Measurements from ENCODE around the gene CDKAL1.
"Not testable (repeated sequence)": the region's sequence is repeated elsewhere in the genome, so short reads cannot be mapped to it uniquely, and the experiment has no call there.

The CDKAL1 gene

DNA sequence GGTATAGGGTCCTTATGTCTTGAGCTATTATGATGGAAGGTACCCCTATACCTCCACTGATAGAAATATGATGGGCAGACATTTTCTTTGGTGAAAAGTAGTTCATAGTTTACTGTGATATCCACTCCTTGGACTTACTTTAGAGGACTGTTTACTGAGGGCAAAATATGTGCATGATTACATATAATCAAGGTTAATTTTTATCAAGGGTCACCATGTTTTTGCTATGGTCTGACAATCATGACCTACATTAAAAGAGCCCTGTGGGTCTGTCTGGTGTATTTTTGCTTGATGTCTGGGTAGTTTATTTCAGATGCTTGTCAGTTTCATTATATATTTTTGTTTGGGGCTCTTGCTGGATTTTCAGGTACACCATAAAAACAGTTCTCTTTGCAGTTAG is 40.1 kb downstream of the CDKAL1 start:
- no peaks in the 10 kb centered on the region for H3K27me3 ChIP-seq (ENCODE audit: low read depth, low read length)
- H3K9me3 ChIP-seq (ENCODE audit: control insufficient read depth in 1 of 2, low read length in 2 of 2), result no peaks in the 10 kb centered on the region
- no peak overlapping the region for H3K4me3 ChIP-seq (ENCODE audit: low read depth in 1 of 2, low read length in 2 of 2)
- peaks cover 3 to 10% of the 10 kb centered on the region in 2 donors for H3K36me3 ChIP-seq (ENCODE audit: control insufficient read depth in 1 of 2, insufficient read depth in 2 of 2, low read length in 2 of 2)
- H3K4me1 ChIP-seq (ENCODE audit: control insufficient read depth in 1 of 2, insufficient read depth in 2 of 2, low read length in 2 of 2), result peaks cover 0 to 7% of the 10 kb centered on the region in 2 donors
- H3K27ac ChIP-seq (ENCODE audit: low read length), result no peak overlapping the region

DNA sequence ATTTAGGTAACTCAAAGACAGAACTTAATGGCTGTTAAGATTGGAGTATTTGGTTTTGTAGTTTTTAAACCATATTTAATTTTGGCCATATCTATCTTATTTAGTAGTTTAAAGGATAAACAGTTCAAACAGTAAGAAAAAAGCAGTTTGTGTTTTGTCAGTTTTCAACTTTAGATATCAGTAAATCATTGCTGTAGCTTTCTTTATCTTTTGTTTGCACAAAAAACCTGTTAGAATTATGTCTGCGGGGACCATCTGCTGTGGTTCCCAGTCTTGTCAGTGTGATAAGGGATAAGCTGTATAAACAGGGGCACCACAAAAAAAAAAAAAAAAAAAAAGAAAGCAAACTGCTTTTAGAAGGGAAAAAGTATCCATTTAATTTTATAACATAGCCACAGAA is 40.9 kb downstream of the CDKAL1 start:
- Histone ChIP-seq H3K9me3 (ENCODE audit: control insufficient read depth in 1 of 2, low read length in 2 of 2) (no peaks in the 10 kb centered on the region), H3K27ac (ENCODE audit: low read length) (no peak overlapping the region), H3K4me3 (ENCODE audit: low read depth in 1 of 2, low read length in 2 of 2) (no peak overlapping the region), H3K27me3 (ENCODE audit: low read depth, low read length) (no peaks in the 10 kb centered on the region), H3K36me3 (ENCODE audit: control insufficient read depth in 1 of 2, insufficient read depth in 2 of 2, low read length in 2 of 2) (peaks cover 3 to 10% of the 10 kb centered on the region in 2 donors), H3K4me1 (ENCODE audit: control insufficient read depth in 1 of 2, insufficient read depth in 2 of 2, low read length in 2 of 2) (peaks cover 0 to 7% of the 10 kb centered on the region in 2 donors)

DNA sequence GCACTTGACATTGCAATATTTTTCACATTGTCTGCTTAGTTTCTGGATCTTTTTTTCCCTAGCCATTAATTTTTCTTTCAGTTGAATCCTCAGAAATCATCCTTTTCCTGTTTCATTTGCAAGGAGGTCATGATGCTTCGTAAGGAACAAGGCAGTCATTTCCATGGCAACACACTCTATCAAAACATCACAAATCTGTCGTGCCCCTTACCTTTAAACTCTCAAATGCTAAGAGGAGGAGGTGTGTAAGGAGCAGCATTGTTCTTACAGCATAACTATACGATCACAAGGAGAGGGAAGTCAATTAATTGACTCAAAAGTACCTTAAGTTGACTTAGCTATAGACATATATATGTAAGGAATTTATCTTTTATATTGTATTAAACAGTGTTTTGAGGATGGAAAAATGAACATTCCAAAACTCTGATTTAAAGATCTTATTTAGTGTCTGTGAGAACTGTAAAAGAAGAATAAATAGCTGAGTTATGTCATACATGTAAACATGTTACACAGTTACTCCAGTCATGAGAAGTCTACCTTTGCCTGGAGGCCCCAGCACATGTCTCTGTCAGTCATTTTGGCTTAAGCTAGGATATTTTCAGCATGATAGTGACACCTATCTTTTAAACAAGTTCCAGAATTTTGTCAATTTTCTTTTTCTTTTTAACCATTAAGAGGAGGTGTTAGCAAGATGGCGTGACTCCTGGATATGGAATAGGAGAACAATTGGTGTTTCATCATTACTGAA is 41.6 kb downstream of the CDKAL1 start:
- Histone ChIP-seq H3K9me3 (ENCODE audit: control insufficient read depth in 1 of 2, low read length in 2 of 2) (no peaks in the 10 kb centered on the region), H3K27me3 (ENCODE audit: low read depth, low read length) (no peaks in the 10 kb centered on the region), H3K4me1 (ENCODE audit: control insufficient read depth in 1 of 2, insufficient read depth in 2 of 2, low read length in 2 of 2) (peaks cover 0 to 7% of the 10 kb centered on the region in 2 donors), H3K4me3 (ENCODE audit: low read depth in 1 of 2, low read length in 2 of 2) (no peak overlapping the region), H3K27ac (ENCODE audit: low read length) (no peak overlapping the region), H3K36me3 (ENCODE audit: control insufficient read depth in 1 of 2, insufficient read depth in 2 of 2, low read length in 2 of 2) (peaks cover 3 to 10% of the 10 kb centered on the region in 2 donors)

DNA sequence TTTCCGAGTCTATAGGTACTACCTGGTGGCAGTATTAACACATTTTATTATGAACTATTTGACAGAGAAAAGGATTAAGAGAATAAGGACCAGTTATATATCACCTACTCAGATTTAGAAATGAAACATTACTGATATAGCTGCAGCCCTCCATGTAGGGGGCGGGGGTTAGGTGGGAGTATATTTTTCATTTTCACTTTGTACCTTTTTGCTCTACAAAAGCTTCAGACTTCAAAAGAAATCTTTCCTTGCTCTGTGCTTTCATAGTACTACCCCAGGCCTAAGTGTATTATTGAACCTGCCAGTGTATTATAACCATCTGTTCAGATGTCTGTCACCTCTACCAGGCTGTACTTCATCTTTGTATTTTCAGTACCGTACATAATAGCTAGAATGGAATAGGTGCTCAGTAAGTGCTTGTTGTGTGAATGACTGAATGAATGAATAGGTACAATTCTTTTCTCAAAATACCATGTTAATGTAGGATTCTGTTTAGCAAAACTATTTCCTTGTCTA is 43.0 kb downstream of the CDKAL1 start:
- Histone ChIP-seq H3K27me3 (ENCODE audit: low read depth, low read length) (no peaks in the 10 kb centered on the region), H3K4me1 (ENCODE audit: control insufficient read depth in 1 of 2, insufficient read depth in 2 of 2, low read length in 2 of 2) (peaks cover 0 to 7% of the 10 kb centered on the region in 2 donors), H3K4me3 (ENCODE audit: low read depth in 1 of 2, low read length in 2 of 2) (no peak overlapping the region), H3K9me3 (ENCODE audit: control insufficient read depth in 1 of 2, low read length in 2 of 2) (no peaks in the 10 kb centered on the region), H3K27ac (ENCODE audit: low read length) (no peak overlapping the region), H3K36me3 (ENCODE audit: control insufficient read depth in 1 of 2, insufficient read depth in 2 of 2, low read length in 2 of 2) (peaks cover 3 to 10% of the 10 kb centered on the region in 2 donors)

DNA sequence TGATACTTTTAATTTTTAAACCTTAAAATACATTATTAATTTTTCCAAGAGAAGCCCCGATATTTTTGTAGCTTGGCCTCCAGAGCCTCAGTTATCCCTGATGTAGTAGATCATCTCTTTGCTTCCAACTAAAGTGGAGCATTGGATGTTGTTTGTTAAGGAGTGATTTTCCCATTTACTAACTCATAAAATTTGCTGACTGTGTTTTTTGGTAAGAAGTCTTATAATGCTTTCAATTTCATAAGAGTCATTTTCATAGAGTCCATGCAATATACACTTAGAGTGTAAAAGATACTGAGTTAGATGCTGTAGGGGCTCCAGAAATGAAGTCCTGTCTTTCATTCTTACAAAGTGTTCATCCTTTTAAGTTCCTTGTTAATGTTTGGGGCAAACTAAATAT is 46.8 kb downstream of the CDKAL1 start:
- peaks cover 3 to 10% of the 10 kb centered on the region in 2 donors for H3K36me3 ChIP-seq (ENCODE audit: control insufficient read depth in 1 of 2, insufficient read depth in 2 of 2, low read length in 2 of 2)
- no peak overlapping the region for H3K27ac ChIP-seq (ENCODE audit: low read length)
- H3K27me3 ChIP-seq (ENCODE audit: low read depth, low read length), result no peaks in the 10 kb centered on the region
- H3K9me3 ChIP-seq (ENCODE audit: control insufficient read depth in 1 of 2, low read length in 2 of 2), result no peaks in the 10 kb centered on the region
- no peaks in the 10 kb centered on the region for H3K4me1 ChIP-seq (ENCODE audit: control insufficient read depth in 1 of 2, insufficient read depth in 2 of 2, low read length in 2 of 2)
- H3K4me3 ChIP-seq (ENCODE audit: low read depth in 1 of 2, low read length in 2 of 2), result no peak overlapping the region

DNA sequence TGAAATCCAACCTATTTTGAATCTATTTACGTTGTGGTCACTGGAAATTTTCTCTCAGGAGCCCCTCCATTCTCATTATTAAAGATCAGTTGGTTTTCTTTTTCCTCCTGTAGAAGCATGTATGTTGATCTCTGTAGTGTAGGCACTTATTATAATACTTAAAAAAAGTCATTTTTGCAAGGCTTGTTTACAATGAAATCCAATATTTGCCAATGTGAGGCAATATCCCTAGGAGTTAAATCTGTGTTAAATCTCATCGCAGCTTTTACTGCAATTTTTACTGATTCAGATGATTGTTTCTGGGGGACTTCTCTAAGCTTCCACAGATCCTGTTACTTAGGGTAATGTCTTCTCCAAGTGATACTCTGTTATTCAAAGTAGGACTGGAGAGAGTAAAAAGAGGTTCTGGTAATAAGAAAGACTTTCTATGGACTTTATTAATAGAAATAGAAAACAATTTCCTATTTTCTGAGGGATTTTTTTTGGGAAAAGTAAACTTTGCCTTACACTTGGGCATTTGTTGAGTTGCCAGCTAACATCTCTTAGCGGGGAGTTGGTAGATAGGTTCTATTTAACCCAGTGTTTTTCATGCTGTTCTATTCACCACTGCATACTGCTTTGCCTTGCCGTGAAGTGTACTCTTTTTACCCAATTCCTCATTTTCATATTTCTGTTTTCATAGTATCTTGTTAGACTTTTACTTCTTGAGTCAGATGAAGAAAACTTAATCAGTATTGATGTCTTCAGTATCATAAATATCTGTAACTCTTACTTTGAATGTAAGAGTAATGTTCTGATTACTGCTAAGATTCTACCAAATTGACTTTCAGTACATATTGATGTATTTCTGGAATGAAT is 48.6 kb downstream of the CDKAL1 start:
- Histone ChIP-seq H3K36me3 (ENCODE audit: control insufficient read depth in 1 of 2, insufficient read depth in 2 of 2, low read length in 2 of 2) (peaks cover 0 to 3% of the 10 kb centered on the region in 2 donors), H3K27ac (ENCODE audit: low read length) (no peak overlapping the region), H3K27me3 (ENCODE audit: low read depth, low read length) (no peaks in the 10 kb centered on the region), H3K9me3 (ENCODE audit: control insufficient read depth in 1 of 2, low read length in 2 of 2) (no peaks in the 10 kb centered on the region), H3K4me3 (ENCODE audit: low read depth in 1 of 2, low read length in 2 of 2) (no peak overlapping the region), H3K4me1 (ENCODE audit: control insufficient read depth in 1 of 2, insufficient read depth in 2 of 2, low read length in 2 of 2) (no peaks in the 10 kb centered on the region)

DNA sequence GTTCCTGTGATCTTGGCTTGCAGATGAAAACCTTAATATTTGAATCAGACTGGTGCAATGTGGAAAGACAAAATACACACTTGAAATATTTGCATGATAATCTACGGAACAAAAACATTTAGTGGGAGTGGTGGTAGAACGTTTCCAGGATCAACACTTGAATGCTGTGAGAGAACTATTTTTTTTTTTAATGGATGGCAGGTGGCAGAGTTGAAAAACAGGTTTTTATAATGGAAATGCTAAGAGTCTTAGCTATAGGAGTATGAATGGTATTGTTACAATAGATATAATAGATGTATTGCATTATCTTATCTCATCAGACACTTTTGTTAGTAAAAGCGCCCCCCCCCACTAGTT is 49.2 kb downstream of the CDKAL1 start:
- Histone ChIP-seq H3K4me3 (ENCODE audit: low read depth in 1 of 2, low read length in 2 of 2) (no peak overlapping the region), H3K27ac (ENCODE audit: low read length) (no peak overlapping the region), H3K9me3 (ENCODE audit: control insufficient read depth in 1 of 2, low read length in 2 of 2) (no peaks in the 10 kb centered on the region), H3K4me1 (ENCODE audit: control insufficient read depth in 1 of 2, insufficient read depth in 2 of 2, low read length in 2 of 2) (no peaks in the 10 kb centered on the region), H3K27me3 (ENCODE audit: low read depth, low read length) (no peaks in the 10 kb centered on the region), H3K36me3 (ENCODE audit: control insufficient read depth in 1 of 2, insufficient read depth in 2 of 2, low read length in 2 of 2) (peaks cover 0 to 3% of the 10 kb centered on the region in 2 donors)

DNA sequence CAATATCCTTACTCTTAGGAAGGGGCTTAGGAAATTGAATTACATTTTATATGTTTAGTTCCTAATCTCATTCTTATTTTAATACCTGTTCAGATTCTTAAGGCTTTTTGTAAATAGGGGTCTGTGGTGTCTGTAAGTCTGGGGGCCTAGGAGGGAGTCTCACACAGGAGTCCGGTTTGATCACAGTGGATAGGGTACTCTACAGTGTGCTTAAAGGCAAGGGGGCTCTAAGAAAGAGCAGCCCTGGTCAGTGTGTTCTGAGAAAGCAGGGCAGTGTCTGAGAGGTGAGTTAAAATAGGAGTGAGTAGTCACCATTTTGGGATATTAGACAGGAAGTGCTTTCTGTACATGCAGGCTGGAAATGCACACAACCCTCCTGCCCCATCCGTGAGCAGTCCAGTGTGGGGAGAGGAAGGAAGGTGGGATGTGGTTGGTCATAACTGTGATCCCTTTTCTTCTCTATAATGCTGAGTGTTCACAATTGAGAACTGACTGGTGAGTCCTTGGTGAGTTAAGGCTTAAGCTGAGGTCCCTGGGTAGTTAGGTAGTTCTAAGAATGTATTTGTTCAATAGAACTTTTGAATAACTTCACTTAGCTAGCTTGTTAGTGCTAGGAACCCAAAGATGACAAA is 50.0 kb downstream of the CDKAL1 start:
- no peak overlapping the region for H3K27ac ChIP-seq (ENCODE audit: low read length)
- no peak overlapping the region for H3K4me3 ChIP-seq (ENCODE audit: low read depth in 1 of 2, low read length in 2 of 2)
- no peaks in the 10 kb centered on the region for H3K9me3 ChIP-seq (ENCODE audit: control insufficient read depth in 1 of 2, low read length in 2 of 2)
- no peaks in the 10 kb centered on the region for H3K4me1 ChIP-seq (ENCODE audit: control insufficient read depth in 1 of 2, insufficient read depth in 2 of 2, low read length in 2 of 2)
- no peaks in the 10 kb centered on the region for H3K36me3 ChIP-seq (ENCODE audit: control insufficient read depth in 1 of 2, insufficient read depth in 2 of 2, low read length in 2 of 2)
- H3K27me3 ChIP-seq (ENCODE audit: low read depth, low read length), result no peaks in the 10 kb centered on the region

DNA sequence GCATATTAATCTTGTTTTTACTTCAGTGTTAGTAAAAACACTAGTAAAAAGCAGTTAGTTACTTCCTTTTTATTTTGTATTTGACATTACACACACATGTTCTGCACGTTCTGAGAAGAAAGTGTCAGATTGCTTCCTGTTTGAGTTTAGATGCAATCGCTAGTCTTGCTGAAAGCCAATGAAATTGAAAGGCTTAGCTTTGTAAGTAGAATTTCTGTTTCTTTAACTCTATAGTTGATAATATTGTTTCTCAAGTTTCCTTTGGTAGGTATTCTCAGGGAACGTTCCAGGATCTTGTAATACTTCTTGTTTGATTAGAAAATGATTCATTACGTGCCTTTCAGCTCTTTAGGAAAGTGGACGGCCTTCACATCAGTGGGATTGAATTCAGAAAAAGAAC is 55.0 kb downstream of the CDKAL1 start:
- Histone ChIP-seq H3K4me3 (ENCODE audit: low read depth in 1 of 2, low read length in 2 of 2) (no peak overlapping the region), H3K9me3 (ENCODE audit: control insufficient read depth in 1 of 2, low read length in 2 of 2) (no peaks in the 10 kb centered on the region), H3K36me3 (ENCODE audit: control insufficient read depth in 1 of 2, insufficient read depth in 2 of 2, low read length in 2 of 2) (no peaks in the 10 kb centered on the region), H3K4me1 (ENCODE audit: control insufficient read depth in 1 of 2, insufficient read depth in 2 of 2, low read length in 2 of 2) (no peaks in the 10 kb centered on the region), H3K27ac (ENCODE audit: low read length) (no peak overlapping the region), H3K27me3 (ENCODE audit: low read depth, low read length) (no peaks in the 10 kb centered on the region)

DNA sequence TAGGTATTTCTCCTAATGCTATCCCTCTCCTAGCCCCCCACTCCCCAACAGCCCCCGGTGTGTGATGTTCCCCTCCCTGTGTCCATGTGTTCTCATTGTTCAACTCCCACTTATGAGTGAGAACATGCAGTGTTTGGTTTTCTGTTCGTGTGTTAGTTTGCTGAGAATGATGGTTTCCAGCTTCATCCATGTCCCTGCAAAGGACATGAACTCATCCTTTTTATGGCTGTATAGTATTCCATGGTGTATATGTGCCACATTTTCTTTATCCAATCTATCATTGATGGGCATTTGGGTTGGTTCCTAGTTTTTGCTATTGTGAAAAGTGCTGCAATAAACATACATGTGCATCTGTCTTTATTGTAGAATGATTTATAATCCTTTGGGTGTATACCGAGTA is 56.2 kb downstream of the CDKAL1 start:
- H3K4me3 ChIP-seq (ENCODE audit: low read depth in 1 of 2, low read length in 2 of 2); H3K9me3 ChIP-seq (ENCODE audit: control insufficient read depth in 1 of 2, low read length in 2 of 2); H3K36me3 ChIP-seq (ENCODE audit: control insufficient read depth in 1 of 2, insufficient read depth in 2 of 2, low read length in 2 of 2); H3K27ac ChIP-seq (ENCODE audit: low read length); H3K4me1 ChIP-seq (ENCODE audit: control insufficient read depth in 1 of 2, insufficient read depth in 2 of 2, low read length in 2 of 2); H3K27me3 ChIP-seq (ENCODE audit: low read depth, low read length): not testable (repeated sequence)

DNA sequence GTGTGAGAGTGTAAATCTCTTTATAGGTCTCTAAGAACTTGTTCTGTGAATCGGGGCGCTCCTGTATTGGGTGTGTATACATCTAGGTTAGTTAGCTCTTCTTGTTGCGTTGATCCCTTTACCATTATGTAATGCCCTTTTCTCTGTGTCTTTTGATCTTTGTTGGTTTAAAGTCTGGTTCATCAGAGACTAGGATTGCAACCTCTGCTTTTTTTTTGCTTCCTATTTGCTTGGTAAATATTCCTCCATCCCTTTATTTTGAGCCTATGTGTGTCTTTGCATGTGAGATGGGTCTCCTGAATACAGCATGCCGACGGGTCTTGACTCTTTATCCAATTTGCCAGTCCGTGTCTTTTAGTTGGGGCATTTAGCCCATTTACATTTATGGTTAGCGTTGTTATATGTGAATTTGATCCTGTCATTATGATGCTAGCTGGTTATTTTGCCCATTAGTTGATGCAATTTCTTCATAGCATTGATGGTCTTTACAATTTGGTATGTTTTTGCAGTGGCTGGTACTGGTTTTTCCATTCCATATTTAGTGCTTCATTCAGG is 60.1 kb downstream of the CDKAL1 start:
- not testable (repeated sequence) for H3K4me1 ChIP-seq (ENCODE audit: control insufficient read depth in 1 of 2, insufficient read depth in 2 of 2, low read length in 2 of 2); H3K9me3 ChIP-seq (ENCODE audit: control insufficient read depth in 1 of 2, low read length in 2 of 2); H3K27ac ChIP-seq (ENCODE audit: low read length); H3K4me3 ChIP-seq (ENCODE audit: low read depth in 1 of 2, low read length in 2 of 2); H3K27me3 ChIP-seq (ENCODE audit: low read depth, low read length)
- H3K36me3 ChIP-seq (ENCODE audit: control insufficient read depth in 1 of 2, insufficient read depth in 2 of 2, low read length in 2 of 2), result peaks cover 0 to 14% of the 10 kb centered on the region in 2 donors
